Vagina (tissue), 2 donors: Measurements from ENCODE around the gene EPB41L3. TPM values are rescaled to one million over a fixed set of nuclear protein-coding genes. Genes with fewer than 3 reads are reported as not detected.

Experiments used
- DNase-seq, 2 donors: peaks; one replicate each; pipeline ENCODE4 v3.0.0-alpha.2; 2017; ENCODE audit errors: extremely low spot score in 2 of 2
- H3K27ac ChIP-seq: fragments of 200-600 bp; sonication (generic); one replicate; pipeline ENCODE4 v1.5.1; 2019
- H3K27me3 ChIP-seq: fragments of 200-600 bp; sonication (generic); one replicate; pipeline ENCODE4 v1.5.1; 2019
- H3K36me3 ChIP-seq, 2 donors: fragments of 200-600 bp; sonication (generic); one replicate each; pipeline ENCODE4 v1.5.1; 2017 to 2019
- H3K4me1 ChIP-seq: fragments of 200-600 bp; sonication (generic); one replicate; pipeline ENCODE4 v1.5.1; 2019
- H3K4me3 ChIP-seq, 2 donors: fragments of 200-600 bp; sonication (generic); 1 replicate in 1 of 2; 2 replicates in 1 of 2; pipeline ENCODE4 v1.5.1; 2016 to 2019
- H3K9me3 ChIP-seq: fragments of 200-600 bp; sonication (generic); one replicate; pipeline ENCODE4 v1.5.1; 2019
- POLR2A ChIP-seq, 2 donors: fragments of 450-650 bp; IDR thresholded peaks; one replicate each; pipeline ENCODE4 v1.6.1; 2017; ENCODE audit warnings: antibody characterized with exemption in 2 of 2, mild to moderate bottlenecking in 2 of 2, moderate library complexity in 2 of 2
- POLR2AphosphoS5 ChIP-seq, 2 donors: sonication (generic); formaldehyde crosslinking; IDR thresholded peaks; one replicate each; pipeline ENCODE4 v1.9.0; 2017; ENCODE audit warnings: antibody characterized with exemption in 2 of 2, mild to moderate bottlenecking in 2 of 2, low read depth in 1 of 2; ENCODE audit not compliant: insufficient read depth in 1 of 2
- intact Hi-C: fragments of 100-400 bp; cut with DNase I; formaldehyde crosslinking; loops from one replicate; pipeline ENCODE4 v1.15.1; 2023
- total RNA-seq: library from RNA; depleted of rRNA; stranded (reverse); fragments of >200 nt; gene quantifications from one replicate; pipeline ENCODE4 v1.2.3, GENCODE V29; 2016
- TF ChIP-seq, protein P1 (sequence below), 3 experiments: fragments of 450-650 bp in 2 of 3; fragments of 200-600 bp in 1 of 3; sonication (generic) in 1 of 3; IDR thresholded peaks; one replicate each; pipeline ENCODE4 v1.5.1; 2017 to 2019; ENCODE audit warnings: antibody characterized with exemption in 3 of 3, mild to moderate bottlenecking in 2 of 3, moderate library complexity in 2 of 3

EPB41L3 gene
- total RNA-seq, 1 donor from 2014 or later: 53.0 TPM

DNA sequence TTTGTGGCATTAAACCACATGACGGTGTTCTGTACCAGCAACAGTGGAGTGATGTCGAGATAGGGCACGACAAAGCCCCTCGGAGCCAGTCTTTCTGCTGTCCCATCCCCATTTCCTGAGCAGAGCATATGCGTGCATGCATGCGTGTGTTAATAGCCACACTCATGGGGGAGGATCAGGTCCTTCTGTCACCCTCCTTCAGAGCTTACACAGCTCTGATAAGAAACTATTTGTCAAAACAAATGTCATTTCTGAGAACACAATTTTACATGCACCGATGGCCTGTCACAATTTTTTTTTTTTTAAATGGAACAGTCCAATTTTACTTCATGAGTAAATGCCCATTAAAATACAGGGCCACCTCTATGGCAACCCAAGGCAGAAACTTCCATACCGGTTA is 152.4 kb downstream of the EPB41L3 start:
- H3K27ac ChIP-seq: no peak overlapping the region
- no peaks in the 10 kb centered on the region for H3K27me3 ChIP-seq
- H3K4me3 ChIP-seq: no peak overlapping the region
- TF ChIP-seq, protein P1, sequence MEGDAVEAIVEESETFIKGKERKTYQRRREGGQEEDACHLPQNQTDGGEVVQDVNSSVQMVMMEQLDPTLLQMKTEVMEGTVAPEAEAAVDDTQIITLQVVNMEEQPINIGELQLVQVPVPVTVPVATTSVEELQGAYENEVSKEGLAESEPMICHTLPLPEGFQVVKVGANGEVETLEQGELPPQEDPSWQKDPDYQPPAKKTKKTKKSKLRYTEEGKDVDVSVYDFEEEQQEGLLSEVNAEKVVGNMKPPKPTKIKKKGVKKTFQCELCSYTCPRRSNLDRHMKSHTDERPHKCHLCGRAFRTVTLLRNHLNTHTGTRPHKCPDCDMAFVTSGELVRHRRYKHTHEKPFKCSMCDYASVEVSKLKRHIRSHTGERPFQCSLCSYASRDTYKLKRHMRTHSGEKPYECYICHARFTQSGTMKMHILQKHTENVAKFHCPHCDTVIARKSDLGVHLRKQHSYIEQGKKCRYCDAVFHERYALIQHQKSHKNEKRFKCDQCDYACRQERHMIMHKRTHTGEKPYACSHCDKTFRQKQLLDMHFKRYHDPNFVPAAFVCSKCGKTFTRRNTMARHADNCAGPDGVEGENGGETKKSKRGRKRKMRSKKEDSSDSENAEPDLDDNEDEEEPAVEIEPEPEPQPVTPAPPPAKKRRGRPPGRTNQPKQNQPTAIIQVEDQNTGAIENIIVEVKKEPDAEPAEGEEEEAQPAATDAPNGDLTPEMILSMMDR (IDR thresholded peaks at IDR 0.05): no peak
- no peak for TF ChIP-seq POLR2A (IDR thresholded peaks at IDR 0.05)
- TF ChIP-seq POLR2AphosphoS5 (IDR thresholded peaks at IDR 0.05; ENCODE audit: insufficient read depth in 1 of 2, low read depth in 1 of 2): no peak
- intact Hi-C loops: no loop called here
- no peaks in the 10 kb centered on the region for H3K4me1 ChIP-seq
- no peak for DNase-seq
- H3K9me3 ChIP-seq: no peaks in the 10 kb centered on the region
- no peaks in the 10 kb centered on the region for H3K36me3 ChIP-seq

DNA sequence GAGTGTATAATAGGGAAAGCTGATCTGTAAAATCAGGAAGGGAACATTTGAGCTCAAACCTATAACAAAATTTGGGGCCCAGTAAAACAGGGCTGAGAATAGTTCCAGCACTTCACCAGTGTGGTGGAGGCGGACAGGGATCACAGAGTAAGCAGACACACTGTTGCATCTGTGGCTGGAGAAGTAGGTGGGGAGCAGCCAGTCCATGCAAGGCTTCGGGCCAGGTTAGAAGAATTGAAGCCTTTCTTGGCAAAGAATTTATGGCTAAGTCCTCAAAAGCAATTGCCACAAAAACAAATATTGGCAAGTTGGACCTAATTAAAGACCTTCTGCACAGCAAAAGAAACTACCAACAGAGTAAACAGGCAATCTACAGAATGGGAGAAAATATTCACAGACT is 154.4 kb downstream of the EPB41L3 start:
- H3K4me3 ChIP-seq: no peak overlapping the region
- TF ChIP-seq, protein P1 (IDR thresholded peaks at IDR 0.05): no peak
- no peak for TF ChIP-seq POLR2AphosphoS5 (IDR thresholded peaks at IDR 0.05; ENCODE audit: insufficient read depth in 1 of 2, low read depth in 1 of 2)
- no peak for TF ChIP-seq POLR2A (IDR thresholded peaks at IDR 0.05)
- no peaks in the 10 kb centered on the region for H3K9me3 ChIP-seq
- H3K27ac ChIP-seq: no peak overlapping the region
- DNase-seq: no peak
- no peaks in the 10 kb centered on the region for H3K4me1 ChIP-seq
- intact Hi-C loops: no loop called here
- no peaks in the 10 kb centered on the region for H3K27me3 ChIP-seq
- H3K36me3 ChIP-seq: no peaks in the 10 kb centered on the region

DNA sequence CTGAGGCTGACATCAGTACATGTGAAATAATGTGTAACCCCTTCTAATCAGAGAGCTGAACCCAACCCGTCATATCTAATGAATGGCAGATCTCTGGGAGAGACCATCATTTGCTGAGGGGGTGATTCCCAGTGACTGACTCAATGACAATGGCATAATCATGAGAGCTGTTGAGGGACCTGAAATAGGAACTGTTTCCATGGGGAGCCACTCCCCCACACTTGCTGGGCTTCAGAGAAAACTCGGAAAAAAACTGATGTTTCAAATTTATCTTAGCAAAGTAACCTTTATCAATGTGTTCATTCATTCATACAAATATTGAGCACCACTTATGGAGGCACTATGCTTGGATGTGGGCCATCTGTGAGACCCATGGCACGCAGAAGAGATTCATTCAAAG is 154.9 kb downstream of the EPB41L3 start:
- H3K4me1 ChIP-seq: no peaks in the 10 kb centered on the region
- intact Hi-C loops: no loop called here
- no peaks in the 10 kb centered on the region for H3K36me3 ChIP-seq
- no peak overlapping the region for H3K27ac ChIP-seq
- no peaks in the 10 kb centered on the region for H3K27me3 ChIP-seq
- no peak overlapping the region for H3K4me3 ChIP-seq
- TF ChIP-seq, protein P1 (IDR thresholded peaks at IDR 0.05): no peak
- no peak for TF ChIP-seq POLR2A (IDR thresholded peaks at IDR 0.05)
- DNase-seq: no peak
- H3K9me3 ChIP-seq: no peaks in the 10 kb centered on the region

DNA sequence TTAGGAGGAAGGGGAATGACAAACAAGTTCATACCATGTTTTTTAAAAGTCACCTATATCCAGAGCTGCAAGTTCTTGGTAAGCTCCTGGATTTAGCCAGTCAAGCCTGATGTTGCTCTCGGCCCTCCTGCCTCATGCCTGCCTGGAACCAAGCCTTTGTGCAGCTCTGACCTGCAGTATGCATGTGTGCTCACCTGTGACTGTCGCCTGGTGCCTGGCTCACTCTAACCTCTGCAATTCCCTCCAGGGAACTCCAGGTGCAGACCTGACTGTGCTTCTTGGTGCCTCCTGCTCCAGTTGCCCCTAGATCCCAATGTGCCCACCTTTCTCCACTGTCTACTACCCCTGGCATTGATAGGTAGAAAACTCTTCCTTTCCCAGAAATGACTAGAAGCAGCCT is 163.2 kb downstream of the EPB41L3 start:
- no peak for TF ChIP-seq POLR2A (IDR thresholded peaks at IDR 0.05)
- no peak for TF ChIP-seq POLR2AphosphoS5 (IDR thresholded peaks at IDR 0.05; ENCODE audit: insufficient read depth in 1 of 2, low read depth in 1 of 2)
- TF ChIP-seq, protein P1 (IDR thresholded peaks at IDR 0.05): no peak
- Histone ChIP-seq H3K36me3 (no peaks in the 10 kb centered on the region), H3K9me3 (no peaks in the 10 kb centered on the region), H3K4me1 (no peaks in the 10 kb centered on the region), H3K27ac (no peak overlapping the region), H3K4me3 (no peak overlapping the region), H3K27me3 (no peaks in the 10 kb centered on the region)
- no peak for DNase-seq
- intact Hi-C loops: no loop called here

DNA sequence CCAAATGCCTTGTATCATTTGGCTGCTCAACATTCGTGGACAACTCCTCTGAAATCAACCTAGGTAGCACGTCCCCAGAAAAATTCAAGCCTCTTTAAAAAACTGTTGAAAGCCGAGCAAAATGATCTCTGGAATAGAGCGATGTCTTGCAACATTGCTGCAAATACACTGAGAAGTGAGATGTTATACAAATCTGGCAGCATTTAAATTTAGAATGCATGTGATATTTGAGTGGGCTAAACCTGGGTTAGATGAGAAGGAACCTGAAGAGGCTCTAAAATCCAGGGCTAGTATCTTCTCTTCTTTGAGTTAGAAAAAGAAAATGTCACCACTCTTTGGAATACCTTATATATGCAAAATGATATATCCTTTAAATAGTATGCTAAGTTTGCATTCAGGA is 166.8 kb downstream of the EPB41L3 start:
- Histone ChIP-seq H3K9me3 (no peaks in the 10 kb centered on the region), H3K27me3 (no peaks in the 10 kb centered on the region), H3K4me1 (no peaks in the 10 kb centered on the region), H3K4me3 (no peak overlapping the region), H3K27ac (no peak overlapping the region), H3K36me3 (no peaks in the 10 kb centered on the region)
- DNase-seq: no peak
- TF ChIP-seq POLR2AphosphoS5 (IDR thresholded peaks at IDR 0.05; ENCODE audit: insufficient read depth in 1 of 2, low read depth in 1 of 2) (no peak), POLR2A (IDR thresholded peaks at IDR 0.05) (no peak)
- TF ChIP-seq, protein P1 (IDR thresholded peaks at IDR 0.05): no peak
- intact Hi-C loops: no loop called here
